Gastrocnemius medialis (tissue), 4 donors: ENCODE data around the gene TPSAB1. TPM values are rescaled to one million over a fixed set of nuclear protein-coding genes. Genes with fewer than 3 reads are reported as not detected.

Source experiments
- ATAC-seq, 2 donors: fragments of 150-250 bp; one replicate each; pipeline ENCODE4 v1.9.1; 2016
- DNase-seq, 2 donors: peaks; one replicate each; pipeline ENCODE4 v3.0.0-alpha.2; 2019
- H3K27ac ChIP-seq, 4 donors: fragments of 200-600 bp; sonication (generic); 1 replicate in 1 of 4; 2 replicates in 3 of 4; pipeline ENCODE4 v1.5.1; 2016 to 2018; ENCODE audit warnings: mild to moderate bottlenecking in 2 of 4, moderate library complexity in 1 of 4
- H3K27me3 ChIP-seq, 3 donors: fragments of 200-600 bp; sonication (generic) in 2 of 3; 1 replicate in 1 of 3; 2 replicates in 2 of 3; pipeline versions ENCODE4 v1.5.1 to v1.6.0; 2016 to 2019; ENCODE audit warnings: mild to moderate bottlenecking in 1 of 3, moderate library complexity in 1 of 3
- H3K36me3 ChIP-seq, 2 donors: fragments of 200-600 bp; sonication (generic) in 1 of 2; one replicate each; pipeline ENCODE4 v1.5.1; 2017 to 2018
- H3K4me1 ChIP-seq, 2 donors: fragments of 200-600 bp; sonication (generic) in 1 of 2; one replicate each; pipeline ENCODE4 v1.5.1; 2016 to 2017; ENCODE audit warnings: mild to moderate bottlenecking in 2 of 2
- H3K4me3 ChIP-seq, 4 donors: fragments of 200-600 bp; sonication (generic) in 3 of 4; 1 replicate in 1 of 4; 2 replicates in 3 of 4; pipeline ENCODE4 v1.5.1; 2016 to 2019; ENCODE audit warnings: mild to moderate bottlenecking in 2 of 4
- H3K9me3 ChIP-seq, 3 donors: fragments of 200-600 bp; sonication (generic) in 2 of 3; 1 replicate in 1 of 3; 2 replicates in 2 of 3; pipeline ENCODE4 v1.5.1; 2016 to 2019
- CTCF ChIP-seq, 5 experiments: fragments of 450-650 bp in 3 of 5; fragments of 200-600 bp in 2 of 5; sonication (generic) in 2 of 5; IDR thresholded peaks in 4 of 5; conservative IDR thresholded peaks in 1 of 5; 1 replicate in 4 of 5; 2 replicates in 1 of 5; pipeline ENCODE4 v1.5.1; 2016 to 2019; ENCODE audit warnings: antibody characterized with exemption in 5 of 5, mild to moderate bottlenecking in 3 of 5, moderate library complexity in 3 of 5
- POLR2A ChIP-seq, 2 donors: fragments of 450-650 bp; IDR thresholded peaks; one replicate each; pipeline ENCODE4 v1.6.1; 2017; ENCODE audit warnings: antibody characterized with exemption in 2 of 2, mild to moderate bottlenecking in 2 of 2, moderate library complexity in 2 of 2
- in situ Hi-C, 4 donors: fragments of 200-750 bp; cut with MboI; loops; one replicate each; pipeline versions ENCODE4 v1.15.0 to v1.8.0; 2017; ENCODE audit warnings: low sequenced_read_pairs in 4 of 4
- intact Hi-C: fragments of 100-400 bp; cut with DNase I; formaldehyde crosslinking; loops from one replicate; pipeline ENCODE4 v1.15.1; 2023; ENCODE audit warnings: low total_unique reads
- total RNA-seq, 4 donors: library from RNA; depleted of rRNA; stranded (reverse); fragments of >200 nt; gene quantifications; one replicate each; pipeline versions ENCODE4 v1.1.0 to v1.2.3, GENCODE V29; 2016

Gene TPSAB1
- total RNA-seq, 4 donors from 2014 or later = 3.3 to 14.9 (median 7.8) TPM

- H3K9me3 ChIP-seq = no peaks in the 10 kb centered on the region
- in situ Hi-C loops (no loop called here), intact Hi-C loops (loop anchor here (1.0 kb wide), 1 partner anchor 89 kb away; no protein-coding TSS in a partner anchor)
- no peak for ATAC-seq
- peaks cover 3 to 18% (median 8%) of the 10 kb centered on the region in 3 donors for H3K27me3 ChIP-seq
- DNase-seq = no peak
- no peaks in the 10 kb centered on the region for H3K4me1 ChIP-seq
- TF ChIP-seq CTCF (IDR thresholded peaks at IDR 0.05 in 4 of 5, conservative IDR thresholded peaks at IDR 0.05 in 1 of 5) (peak; percentile 27 to 81 (median 68)), POLR2A (IDR thresholded peaks at IDR 0.05) (no peak)
- H3K36me3 ChIP-seq = no peaks in the 10 kb centered on the region
- no peak overlapping the region for H3K4me3 ChIP-seq
- no peak overlapping the region for H3K27ac ChIP-seq
Observed at GRCh38 chr16:1194665-1195392, 45.7 kb upstream of the TPSAB1 start.

DNA sequence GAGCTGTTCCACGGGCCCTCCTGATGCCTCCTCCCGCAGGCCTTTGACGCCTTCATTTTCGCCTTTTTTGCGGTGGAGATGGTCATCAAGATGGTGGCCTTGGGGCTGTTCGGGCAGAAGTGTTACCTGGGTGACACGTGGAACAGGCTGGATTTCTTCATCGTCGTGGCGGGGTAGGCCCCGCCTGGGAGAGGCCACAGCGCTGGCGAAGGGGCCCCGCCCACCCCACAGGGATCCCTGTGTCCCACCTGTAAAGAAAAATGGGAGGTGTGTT, 45.2 kb upstream of the TPSAB1 start:
- no peak for ATAC-seq
- in situ Hi-C loops = no loop called here
- Histone ChIP-seq H3K4me3 (no peak overlapping the region), H3K9me3 (no peaks in the 10 kb centered on the region), H3K36me3 (no peaks in the 10 kb centered on the region), H3K4me1 (no peaks in the 10 kb centered on the region), H3K27me3 (peaks cover 3 to 18% (median 5%) of the 10 kb centered on the region in 3 donors), H3K27ac (no peak overlapping the region)
- no peak for DNase-seq
- intact Hi-C loops = no loop called here
- TF ChIP-seq POLR2A (IDR thresholded peaks at IDR 0.05) = no peak
- TF ChIP-seq CTCF (IDR thresholded peaks at IDR 0.05 in 4 of 5, conservative IDR thresholded peaks at IDR 0.05 in 1 of 5) = no peak

GRCh38 chr16:1196494-1196893, 44.0 kb upstream of the TPSAB1 start:
- Histone ChIP-seq H3K36me3 (no peaks in the 10 kb centered on the region), H3K27ac (no peak overlapping the region), H3K4me3 (no peak overlapping the region), H3K27me3 (peaks cover 3 to 18% (median 5%) of the 10 kb centered on the region in 3 donors), H3K4me1 (no peaks in the 10 kb centered on the region), H3K9me3 (no peaks in the 10 kb centered on the region)
- ATAC-seq (no peak), DNase-seq (no peak)
- intact Hi-C loops = no loop called here
- TF ChIP-seq CTCF (IDR thresholded peaks at IDR 0.05 in 4 of 5, conservative IDR thresholded peaks at IDR 0.05 in 1 of 5) (no peak), POLR2A (IDR thresholded peaks at IDR 0.05) (no peak)
- in situ Hi-C loops = no loop called here

DNA sequence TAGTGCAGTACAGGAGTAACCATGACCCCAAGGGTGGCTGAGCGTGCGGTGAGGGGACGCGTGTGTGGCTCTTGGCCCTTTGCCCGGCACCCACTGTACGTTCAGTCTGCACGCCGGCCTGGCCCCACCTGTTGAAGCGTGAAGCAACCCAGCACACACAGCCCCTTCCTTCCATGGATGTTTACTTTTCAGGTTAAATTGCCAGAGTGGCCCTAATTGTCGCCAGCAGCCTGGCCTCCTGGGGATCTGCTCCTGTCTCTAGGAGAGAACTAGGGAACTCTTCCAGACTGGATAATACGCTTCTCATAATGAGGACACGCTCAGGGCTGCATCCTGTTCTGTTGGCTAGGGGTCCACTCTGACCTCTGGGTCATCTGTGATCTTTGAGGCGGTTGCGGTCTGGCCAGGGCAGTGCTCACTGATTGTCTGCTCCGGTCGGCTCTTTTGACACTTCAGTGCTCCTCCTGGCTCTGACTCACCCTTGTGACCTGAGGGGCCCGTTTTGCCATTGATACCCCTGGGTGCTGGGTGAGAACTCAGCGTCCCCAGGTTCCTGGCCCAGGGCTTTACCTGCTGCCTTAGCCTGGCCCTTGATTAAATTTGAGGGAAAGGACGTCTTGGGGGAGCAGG, 43.2 kb upstream of the TPSAB1 start:
- no peaks in the 10 kb centered on the region for H3K36me3 ChIP-seq
- intact Hi-C loops = no loop called here
- no peak for DNase-seq
- no peak for TF ChIP-seq POLR2A (IDR thresholded peaks at IDR 0.05)
- no peak for TF ChIP-seq CTCF (IDR thresholded peaks at IDR 0.05 in 4 of 5, conservative IDR thresholded peaks at IDR 0.05 in 1 of 5)
- H3K27ac ChIP-seq = no peak overlapping the region
- H3K27me3 ChIP-seq = peaks cover 3 to 20% (median 5%) of the 10 kb centered on the region in 3 donors
- H3K4me3 ChIP-seq = no peak overlapping the region
- in situ Hi-C loops = no loop called here
- ATAC-seq = no peak
- H3K4me1 ChIP-seq = no peaks in the 10 kb centered on the region
- H3K9me3 ChIP-seq = no peaks in the 10 kb centered on the region
